HG03045 (cell line): ENCODE data around the gene XIRP1.

Experiments used
- ATAC-seq: cut with Tn5 transposase; IDR thresholded peaks from one replicate; pipeline ENCODE4 v1.9.1; 2021; ENCODE audit warnings: mild to moderate bottlenecking, moderate library complexity; ENCODE audit not compliant: unreplicated experiment

The XIRP1 gene

DNA sequence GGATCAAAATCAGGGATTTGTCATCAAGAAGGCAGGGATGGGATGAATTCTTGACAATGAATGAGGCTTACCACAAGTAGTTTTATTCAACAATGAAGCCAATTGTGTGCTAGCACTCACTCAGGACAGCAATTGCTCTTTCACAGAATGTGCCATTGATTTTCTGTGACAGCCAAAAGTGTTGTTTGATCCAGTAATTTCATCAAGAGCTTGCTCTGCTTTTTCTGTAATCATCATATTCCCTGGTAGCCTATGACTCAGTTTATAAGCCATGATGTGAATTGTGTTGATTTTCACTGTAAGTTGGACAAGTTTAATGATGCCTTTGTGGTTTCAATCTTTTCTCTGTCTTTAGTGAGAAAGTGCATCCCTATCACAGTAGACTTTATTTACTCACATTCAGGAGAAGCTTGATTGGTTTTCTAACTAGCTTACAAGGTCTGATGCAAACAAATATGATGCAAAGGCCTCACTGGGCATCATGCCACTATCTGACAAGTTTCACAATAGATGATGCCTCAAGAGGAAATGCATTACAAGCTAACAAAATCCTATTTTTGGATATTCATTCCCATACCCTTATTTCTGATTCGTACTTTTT lies 25.4 kb downstream of the XIRP1 start:
- no peak for ATAC-seq

DNA sequence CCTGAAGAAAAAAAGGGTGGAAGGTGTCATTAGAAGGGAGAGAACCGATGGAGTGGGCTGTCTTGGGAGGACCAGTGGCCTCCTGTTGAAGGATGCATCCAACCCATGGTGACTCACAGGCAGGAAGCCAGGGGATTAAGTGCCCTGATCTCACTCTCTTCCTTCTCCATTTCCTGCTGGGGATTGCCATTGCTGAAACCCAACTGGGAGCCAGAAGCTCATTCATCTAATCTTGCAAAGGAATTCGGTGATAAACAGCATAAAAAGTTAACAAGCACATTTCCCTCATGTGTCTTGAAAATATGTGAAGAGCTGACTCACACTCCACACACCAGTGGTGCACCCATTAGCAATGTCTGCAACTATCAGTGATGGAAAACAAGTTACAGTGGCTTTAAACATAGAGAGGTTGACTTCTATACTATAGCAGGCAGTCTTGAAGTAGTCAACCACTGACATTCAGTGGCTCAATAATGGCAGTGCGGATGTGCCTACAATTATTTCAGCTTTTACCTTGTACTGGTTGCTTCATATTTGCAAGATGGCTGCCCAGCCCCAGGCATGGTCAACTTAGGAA lies 26.2 kb downstream of the XIRP1 start:
- ATAC-seq, result no peak

DNA sequence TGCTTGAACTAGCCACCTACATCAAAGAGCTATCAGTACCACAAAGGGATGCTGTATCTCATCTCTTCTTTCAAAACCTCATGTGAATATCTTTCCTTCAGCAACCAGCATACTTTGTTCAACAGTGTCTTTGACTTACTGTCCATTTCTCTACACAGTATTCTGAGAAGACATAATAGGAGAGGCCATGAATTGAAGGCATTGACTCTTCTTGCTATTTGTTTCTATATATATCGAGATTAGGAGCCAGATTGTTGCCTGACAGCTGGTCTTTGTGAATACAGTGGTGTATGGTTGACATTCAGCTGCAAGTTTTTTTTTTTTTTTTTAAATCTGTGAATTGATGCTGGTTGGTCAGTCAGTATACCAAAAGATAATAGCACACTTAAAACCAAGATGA lies 26.9 kb downstream of the XIRP1 start:
- no peak for ATAC-seq

DNA sequence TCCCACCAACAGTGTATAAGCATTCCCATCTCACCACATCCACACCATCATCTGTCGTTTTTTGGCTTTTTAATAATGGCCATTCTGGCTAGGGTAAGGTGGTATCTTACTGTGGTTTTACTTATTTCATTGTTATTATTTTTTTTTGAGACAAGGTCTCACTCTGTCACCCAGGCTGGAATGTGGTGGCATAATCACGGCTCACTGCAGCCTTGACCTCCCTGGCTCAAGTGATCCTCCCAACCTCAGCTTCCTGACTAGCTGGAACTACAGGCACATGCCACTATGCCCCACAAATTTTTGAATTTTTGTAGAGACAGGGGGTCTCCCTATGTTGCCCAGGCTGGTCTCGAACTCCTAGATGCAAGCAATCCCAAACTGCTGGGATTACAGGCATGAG lies 28.0 kb downstream of the XIRP1 start:
- ATAC-seq, result no peak

DNA sequence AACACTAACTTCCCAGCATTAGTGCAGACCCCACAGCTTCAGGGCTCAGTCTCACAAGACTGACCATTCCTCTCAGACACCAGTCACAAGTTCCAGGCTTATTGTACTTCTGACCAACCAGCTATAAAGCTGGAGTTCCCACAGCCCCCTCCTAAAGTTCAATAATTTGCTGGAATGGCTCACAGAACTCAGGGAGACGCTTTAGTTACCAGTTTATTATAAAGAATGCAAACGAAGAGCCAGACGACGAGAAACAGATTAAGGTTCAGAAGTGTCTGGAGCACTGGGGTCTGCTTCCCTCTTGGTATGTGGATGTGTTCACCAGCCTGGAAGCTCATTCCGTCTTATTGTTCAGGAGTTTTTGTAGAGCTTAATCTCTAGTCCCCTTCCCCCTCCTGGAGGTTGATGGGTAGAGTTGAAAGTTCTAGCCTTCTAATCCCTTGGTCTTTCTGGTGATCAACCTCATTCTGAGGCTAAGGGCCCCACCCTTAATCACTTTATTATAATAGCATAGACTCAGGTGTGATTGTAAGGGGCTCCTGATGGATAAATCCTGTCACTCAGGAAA lies 34.2 kb downstream of the XIRP1 start:
- ATAC-seq, result no peak

DNA sequence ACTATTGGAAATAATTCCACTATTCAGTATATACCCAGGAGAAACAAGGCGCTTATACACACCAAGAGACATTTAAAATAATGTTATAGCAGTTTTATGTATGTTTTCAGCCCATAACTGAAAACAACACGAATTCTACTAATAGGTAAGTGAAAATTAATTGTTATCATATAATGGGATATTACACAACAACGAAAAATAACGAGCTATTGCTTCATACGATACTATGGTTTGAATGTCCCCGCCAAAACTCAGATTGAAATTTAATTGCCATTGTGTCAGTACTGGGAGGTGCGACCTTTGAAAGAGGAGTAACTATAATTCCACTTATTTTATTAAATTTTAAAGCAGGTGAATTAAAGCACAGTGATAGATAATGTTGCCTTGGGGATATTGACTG lies 35.0 kb downstream of the XIRP1 start:
- no peak for ATAC-seq

DNA sequence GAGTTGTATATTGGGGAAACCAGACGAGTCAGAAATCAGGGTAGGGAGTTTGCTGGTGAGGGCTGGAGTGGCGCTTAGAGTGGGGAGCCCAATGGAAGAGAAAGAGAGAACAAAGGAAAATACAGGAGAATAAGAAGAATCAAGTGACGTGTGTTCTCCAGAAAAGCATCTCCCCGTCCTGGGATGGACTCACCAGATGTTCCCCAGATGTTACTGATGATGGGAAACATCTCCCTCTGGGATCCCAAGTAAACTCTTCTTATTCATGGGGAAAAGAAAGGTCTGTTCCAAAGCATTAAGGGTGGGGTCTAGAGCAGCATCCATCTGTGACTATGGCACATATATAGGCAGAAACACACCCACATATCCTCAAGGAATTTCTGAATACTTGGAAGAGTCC lies 36.0 kb downstream of the XIRP1 start:
- ATAC-seq, result no peak

DNA sequence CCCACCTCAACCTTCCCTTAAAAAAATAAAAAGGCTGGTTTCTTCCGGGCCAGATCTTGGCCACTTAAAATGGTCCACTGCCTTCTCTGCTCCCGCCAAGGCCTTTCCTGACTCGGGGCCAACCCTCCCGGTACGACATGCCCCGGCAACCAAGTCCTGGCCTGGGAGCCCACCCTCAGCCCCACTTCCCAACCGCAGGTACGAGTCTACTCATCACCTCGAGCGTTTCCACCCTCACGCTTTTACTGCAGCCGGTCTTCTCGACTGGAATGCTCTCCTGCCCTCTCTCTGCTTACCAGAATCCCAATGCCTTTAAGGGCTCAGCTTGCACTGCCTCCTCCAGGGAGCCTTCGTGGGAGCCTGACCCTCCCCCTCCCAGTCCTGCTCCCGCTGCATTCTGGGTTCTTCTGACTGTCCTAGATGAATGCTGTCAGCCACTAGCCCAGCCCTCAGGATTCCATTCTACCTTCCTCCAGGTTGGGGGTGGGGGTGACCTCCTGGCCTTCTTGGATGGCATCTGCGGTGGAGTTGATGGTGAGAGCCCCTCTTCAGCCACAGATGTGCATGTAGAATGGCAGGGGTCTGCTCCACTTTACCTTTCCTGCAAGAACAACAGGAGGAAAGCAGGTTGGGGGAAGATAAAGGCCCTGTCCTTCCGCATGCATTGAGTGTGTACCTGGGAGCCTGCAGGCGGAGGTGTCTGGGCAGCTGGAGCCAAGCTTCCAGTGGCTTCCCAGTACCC lies 37.9 kb downstream of the XIRP1 start:
- ATAC-seq, result no peak

DNA sequence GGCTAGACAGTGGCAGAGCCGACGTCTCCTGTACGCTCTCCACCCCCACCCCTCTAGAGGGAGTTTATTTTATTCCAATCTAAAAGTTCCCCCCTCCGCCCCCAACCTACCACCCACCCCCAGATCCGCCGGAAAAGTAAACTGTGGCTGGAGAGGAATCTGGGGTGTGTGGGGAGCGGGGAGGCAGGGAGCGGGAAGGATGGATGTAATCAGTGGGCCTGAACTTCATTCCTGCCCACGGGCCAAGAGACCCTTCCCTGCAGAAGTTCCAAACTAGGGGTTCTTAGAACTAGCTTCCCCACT lies 38.5 kb downstream of the XIRP1 start:
- ATAC-seq, result no peak

DNA sequence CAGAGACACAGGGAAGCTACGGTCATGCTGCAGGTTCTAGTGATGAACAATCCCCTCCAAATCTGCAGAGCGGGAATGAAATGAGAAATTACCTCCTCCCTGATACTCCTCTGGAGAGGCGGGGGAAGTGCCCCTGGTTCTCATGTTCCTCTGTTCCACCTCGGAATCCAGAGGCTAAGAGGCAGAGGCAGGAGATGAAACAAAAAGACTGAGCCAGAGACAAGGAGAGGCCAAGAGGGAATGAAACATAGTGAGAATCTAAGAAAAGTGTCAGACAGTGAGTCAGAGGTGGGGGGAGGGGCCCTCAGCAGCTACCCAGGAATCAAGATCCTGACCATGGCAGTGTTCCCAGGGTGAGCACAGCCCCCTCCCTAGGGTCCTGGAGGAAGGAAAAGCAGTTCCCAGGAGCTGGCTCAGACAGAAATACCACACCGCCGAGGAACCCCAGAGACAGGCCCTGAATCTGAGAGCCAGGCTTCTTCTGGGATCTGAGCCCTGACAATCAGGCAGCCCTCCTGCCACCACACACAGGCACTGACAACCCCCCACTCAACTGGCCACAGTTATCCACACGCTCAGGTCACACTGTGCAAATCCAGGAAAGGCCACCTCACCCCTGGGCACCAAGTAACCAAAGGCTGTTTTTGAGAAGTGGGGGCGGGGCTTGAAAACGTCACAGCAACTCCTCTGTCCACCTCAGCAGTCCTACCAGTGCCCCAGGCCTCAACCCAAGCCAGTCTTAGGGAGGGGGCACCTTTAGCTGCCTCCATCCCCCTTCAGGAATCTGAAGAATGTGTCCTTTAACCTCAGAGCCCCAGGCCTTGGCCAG lies 41.4 kb downstream of the XIRP1 start:
- ATAC-seq, result no peak

DNA sequence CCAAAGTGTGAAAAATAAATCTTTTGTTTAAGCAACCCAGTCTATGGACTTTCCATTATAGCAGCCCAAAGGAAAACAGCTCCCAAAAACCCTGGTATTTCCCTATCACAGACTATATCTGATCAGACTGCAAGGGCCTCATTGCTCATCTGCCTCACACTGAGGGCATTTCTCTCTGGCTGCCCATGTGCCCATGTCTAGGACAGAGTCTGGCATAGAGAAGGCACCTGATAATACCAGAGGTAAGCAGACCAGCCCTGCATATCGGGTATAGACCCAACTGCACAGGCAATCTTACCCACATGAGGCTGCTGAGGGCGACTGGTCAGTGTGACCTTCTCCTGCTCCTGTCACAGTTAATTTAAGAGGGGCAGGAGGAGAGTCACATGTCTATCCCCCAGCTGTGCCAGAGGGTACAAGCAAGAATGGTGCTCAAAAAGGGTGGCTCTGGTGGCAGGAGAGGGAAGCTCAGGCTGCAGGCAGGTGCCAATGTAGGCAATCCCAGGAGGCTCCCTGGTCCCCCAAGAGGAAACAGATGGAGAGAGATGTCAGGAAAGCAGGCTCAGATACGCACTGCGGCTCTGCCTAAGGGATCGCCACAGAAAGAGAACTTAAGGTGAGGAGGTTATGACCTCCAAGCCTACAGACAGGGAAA lies 42.1 kb downstream of the XIRP1 start:
- no peak for ATAC-seq

DNA sequence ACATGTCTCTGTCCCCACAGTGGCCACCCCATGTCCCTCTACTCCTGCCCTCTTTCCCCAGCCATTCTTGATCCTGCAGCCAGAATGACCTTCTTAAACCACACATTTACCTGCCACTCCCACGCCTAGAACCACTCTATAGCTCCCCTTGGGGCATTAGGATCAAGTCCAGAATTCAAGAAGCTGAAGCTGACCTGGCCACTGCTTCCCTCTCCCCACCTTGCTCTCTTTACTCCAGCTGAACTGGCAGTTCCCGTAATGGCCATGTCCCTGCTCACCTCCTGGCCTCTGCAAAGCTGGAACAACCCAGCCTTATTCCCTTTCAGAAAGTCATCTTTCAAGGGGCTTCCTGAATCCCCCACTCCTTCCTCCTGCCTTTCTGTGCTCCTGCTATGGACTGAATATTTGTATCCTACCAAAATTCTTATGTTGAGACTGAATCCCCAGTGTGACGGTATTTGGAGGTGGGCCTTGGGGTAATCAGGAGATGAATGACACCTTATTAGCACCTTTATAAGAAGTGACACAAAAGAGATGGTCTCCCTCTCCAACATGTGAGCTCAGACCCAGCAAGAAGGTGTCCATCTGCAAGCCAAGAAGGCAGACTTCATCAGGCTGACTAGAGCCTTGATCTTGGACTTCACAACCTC lies 42.8 kb downstream of the XIRP1 start:
- ATAC-seq, result no peak

DNA sequence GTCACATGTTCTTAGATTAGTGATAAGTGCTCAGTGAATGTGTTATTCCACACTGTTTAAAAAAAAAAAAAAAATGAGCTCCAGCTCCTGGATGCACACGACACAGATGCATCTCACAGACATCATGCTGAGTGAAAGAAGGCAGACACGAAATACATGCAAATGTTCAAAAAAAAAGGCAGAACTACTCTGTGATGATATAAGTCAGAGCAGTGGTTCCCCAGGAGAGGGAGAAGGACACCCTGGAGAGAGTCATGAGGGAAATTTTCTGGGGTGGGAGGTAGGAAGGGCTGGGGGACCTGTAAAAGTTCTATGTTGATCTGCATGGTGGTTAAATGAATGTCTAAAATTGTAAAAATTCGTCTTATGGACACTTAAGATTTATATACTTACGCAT lies 43.3 kb downstream of the XIRP1 start:
- no peak for ATAC-seq

DNA sequence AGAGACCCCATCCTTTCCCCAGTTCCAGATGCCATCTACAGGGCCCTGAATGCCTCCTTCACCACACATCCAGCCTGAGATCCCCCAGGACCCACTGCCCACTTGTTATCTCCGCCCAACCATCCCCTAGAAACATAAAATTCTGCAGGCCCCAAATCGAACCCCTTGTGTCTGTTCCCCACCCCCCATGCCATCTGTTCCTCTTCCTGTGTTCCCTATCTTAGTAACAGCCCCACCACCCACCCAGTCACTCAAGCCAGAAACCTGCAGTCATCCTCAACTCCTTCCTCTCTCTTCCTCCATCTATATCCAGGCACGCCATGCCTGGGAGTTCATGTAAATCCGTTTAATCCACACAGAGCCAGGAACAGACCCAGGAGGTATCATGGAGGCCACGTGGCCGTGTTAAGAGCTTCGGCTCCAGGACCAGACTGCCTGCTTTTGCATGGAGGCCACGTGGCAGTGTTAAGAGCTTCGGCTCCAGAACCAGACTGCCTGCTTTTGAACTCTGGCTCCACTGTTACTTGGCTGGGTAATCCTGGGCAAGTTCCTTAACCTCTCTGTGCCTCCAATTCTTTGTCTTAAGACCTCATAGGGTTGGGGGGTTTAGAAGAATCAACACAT lies 43.8 kb downstream of the XIRP1 start:
- no peak for ATAC-seq

DNA sequence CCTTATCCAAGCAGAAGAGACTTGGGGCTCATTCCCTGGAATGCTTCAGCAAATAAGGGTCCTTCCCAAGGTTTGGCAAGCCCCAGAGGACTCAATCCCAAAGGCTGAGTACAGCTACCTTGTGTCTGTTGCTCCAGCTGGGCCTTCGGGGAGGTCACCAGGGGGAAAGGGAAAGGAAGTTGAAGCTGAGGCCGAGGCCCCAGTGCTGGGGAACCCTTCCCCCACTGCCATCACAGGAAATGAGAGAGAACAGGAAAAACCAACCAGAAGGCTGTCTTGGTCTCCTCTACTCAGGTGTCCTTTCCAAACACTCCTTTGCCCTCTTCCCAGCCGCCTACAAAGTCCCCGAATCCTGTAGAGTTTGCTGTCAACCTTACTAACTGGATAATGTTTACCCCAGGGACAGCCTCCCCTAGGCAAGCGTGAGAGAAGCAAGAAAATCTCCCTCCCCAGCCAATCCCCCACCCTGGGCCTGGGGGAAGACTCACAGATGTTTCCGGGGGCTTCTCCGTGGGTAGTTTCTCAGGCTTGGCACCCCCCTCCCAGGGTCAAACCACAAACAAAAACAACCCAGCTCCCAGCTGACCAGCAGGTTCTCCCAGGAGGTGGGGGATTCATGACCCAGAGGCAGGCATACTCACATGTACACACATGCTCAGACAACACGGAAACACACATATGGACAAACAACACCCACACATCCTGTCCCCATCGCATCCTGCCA lies 44.5 kb downstream of the XIRP1 start:
- peak; percentile 20 for ATAC-seq

DNA sequence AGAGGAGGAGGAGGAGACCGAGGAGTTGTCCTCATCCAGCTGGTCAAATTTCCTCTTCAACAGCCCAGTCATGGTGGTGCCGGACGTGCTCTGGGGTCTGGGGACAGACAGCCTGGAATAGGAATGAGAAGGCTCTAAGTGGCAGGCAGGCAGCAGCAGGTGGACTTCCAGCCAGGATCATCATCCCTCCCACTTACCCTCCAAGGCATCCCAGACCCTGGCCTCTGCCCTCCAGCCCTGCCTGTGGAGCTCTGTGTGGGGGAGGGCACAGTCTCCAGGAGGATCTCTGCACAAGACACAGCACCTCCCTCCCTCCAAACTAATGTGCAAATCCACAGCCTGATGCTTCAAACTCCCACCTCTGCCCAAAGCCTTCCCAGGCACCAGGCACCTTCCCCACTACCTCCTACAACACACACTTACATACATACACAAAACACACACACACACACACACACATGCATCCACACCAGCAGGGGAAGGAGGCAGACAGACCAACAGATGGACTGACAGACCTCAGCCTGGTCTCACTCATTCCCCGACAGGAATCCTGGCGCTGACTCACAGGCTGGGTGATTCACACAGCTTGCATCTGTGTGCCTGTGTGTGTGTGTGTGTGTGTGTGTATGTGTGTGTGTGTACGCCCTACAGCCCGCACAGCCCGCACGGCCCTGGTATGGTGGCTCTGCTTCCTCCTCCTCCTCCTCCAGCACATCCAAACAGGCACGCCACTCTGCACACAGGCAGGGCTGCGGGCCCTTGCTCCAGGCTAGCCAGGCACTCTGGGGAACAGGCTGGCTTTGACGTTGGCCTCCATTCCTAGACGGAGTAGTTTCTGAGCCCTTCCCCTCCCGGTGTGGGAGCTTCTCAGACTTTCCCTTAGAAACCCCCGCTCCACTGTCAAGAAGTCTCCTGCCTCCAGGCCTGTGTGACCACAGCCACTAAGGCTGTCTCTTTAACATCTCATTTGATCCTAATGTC lies 45.5 kb downstream of the XIRP1 start:
- ATAC-seq, result no peak

DNA sequence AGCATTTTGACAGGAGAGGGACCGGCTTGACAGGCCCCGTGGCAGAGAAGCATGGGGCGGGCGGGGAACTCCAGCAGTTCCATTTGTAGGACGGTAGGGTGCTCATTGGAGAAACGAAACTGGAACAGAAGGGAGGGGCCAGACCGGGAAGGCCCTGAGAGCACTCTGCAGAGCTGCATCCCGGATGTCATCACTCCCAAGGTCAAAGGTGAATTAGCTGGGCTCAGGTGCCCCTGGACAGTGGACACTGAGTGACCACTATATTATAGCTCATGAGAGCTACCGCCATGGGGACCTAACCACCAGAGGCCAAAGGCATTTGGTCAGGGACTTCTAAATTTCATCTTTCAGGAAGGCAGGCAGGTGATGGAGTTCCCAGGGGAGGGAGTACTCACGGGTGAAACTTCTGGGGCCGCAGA lies 46.3 kb downstream of the XIRP1 start:
- ATAC-seq, result no peak

DNA sequence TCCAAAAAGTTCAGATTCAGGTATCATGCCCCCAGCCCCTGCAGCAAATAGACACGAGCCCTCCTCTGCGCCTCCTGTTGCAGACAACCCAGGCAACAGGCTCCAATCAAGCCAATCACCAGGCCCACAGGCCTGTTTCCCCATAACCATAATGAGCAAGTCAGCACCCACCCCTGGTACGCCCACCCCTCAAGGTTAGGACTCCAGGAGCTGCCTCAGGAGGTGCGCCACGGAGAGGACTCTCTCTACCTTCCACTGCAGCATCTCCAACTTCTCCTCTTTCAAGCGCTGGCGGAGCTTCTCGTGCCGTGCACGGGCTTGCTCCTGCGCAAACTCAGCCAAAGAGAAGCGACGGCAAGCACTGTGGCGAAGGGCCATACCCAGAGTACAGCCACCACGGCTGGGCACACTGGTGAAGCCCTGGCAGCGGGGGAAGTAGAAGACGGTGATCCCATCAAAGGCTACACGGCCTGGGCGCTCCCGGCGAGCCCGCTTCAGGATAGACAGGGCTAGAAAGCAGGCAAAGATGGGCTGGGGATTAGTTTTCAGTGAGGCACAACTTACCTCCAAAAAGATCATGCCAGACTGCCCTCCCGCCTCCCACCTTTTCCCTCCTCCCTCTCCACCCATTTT lies 47.5 kb downstream of the XIRP1 start:
- no peak for ATAC-seq
